ENCODE results near the gene CUL3. TPM values are rescaled to one million over a fixed set of nuclear protein-coding genes. Genes with fewer than 3 reads are reported as not detected.

CUL3 gene
- total RNA-seq, 1 experiment from 2014 or later = 114 TPM

DNA sequence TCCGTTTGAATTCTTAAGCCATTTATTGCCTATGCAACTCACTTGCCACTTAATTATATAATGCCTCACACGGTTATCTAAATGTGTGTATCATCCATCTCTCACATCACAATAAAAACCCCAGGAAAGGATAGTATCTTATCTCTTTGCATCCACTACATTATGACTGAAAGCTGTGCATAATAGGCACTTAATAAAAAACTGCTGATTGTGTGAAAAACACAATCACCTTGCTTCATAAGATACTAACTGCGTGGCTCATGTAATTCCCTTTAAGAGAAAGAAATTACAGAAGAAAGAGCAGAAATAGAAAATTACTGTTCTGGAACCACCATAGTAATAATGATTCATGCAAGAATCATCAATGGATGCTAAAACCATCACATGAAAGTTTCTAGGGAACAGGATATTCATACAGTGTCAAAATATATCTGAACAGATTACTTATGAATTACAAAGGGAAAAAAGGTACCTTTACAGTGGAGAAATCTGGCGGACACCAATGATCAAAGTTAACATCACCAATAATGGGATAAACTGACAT, 29.3 kb downstream of the CUL3 start:
- no peak overlapping the region for H2BK5ac ChIP-seq (ENCODE audit: insufficient read length, low read length)
- WGBS (ENCODE audit: extremely low coverage, insufficient read length, low lambda C conversion rate) = 100% methylated on average over 1 of the region's 4 CpGs
- no peak overlapping the region for H3K14ac ChIP-seq (ENCODE audit: insufficient read depth, low read length)
- H3K23me2 ChIP-seq (ENCODE audit: insufficient read length, low read depth, low read length, poor library complexity, severe bottlenecking) = no peaks in the 10 kb centered on the region
- H3K56ac ChIP-seq (ENCODE audit: insufficient read length, low read depth, low read length) = no peak overlapping the region
- H3K9me3 Mint-ChIP-seq = no peaks in the 10 kb centered on the region
- H3K4me2 ChIP-seq (ENCODE audit: insufficient read depth, insufficient read length, low read length) = no peak overlapping the region
- H2AK5ac ChIP-seq (ENCODE audit: insufficient read length, low read length) = no peak overlapping the region
- H3K79me2 ChIP-seq (ENCODE audit: insufficient read depth, low read length) = peaks cover 23% of the 10 kb centered on the region
- H2BK20ac ChIP-seq (ENCODE audit: low read depth, low read length, poor library complexity, severe bottlenecking) = no peak overlapping the region
- H3T11ph ChIP-seq (ENCODE audit: low read length) = no peak overlapping the region
- H3K9me3 ChIP-seq (ENCODE audit: control insufficient read depth, low read depth, low read length) = no peaks in the 10 kb centered on the region
- no peak overlapping the region for H4K8ac ChIP-seq (replicated peaks; ENCODE audit: insufficient read length, low read depth, low read length)
- no peaks in the 10 kb centered on the region for H4K20me1 ChIP-seq (ENCODE audit: control insufficient read depth, insufficient read depth, insufficient read length)
- peaks cover 8% of the 10 kb centered on the region for H3K79me1 ChIP-seq (ENCODE audit: insufficient read depth, low read depth, low read length, poor library complexity, severe bottlenecking)
- no peak overlapping the region; a peak in 1 of 7 replicates for H3K27ac Mint-ChIP-seq
- no peak overlapping the region for H2BK120ac ChIP-seq (ENCODE audit: low read depth, low read length, poor library complexity, severe bottlenecking)
- H3K18ac ChIP-seq (ENCODE audit: insufficient read length, low read depth, low read length) = no peak overlapping the region
- no peak overlapping the region for H3K23ac ChIP-seq (ENCODE audit: insufficient read length, low read depth, low read length)
- H4K91ac ChIP-seq (ENCODE audit: insufficient read length, low read depth, low read length) = no peak overlapping the region
- no peak overlapping the region for H4K5ac ChIP-seq (ENCODE audit: insufficient read length, low read depth, low read length)
- peaks cover 9 to 13% of the 10 kb centered on the region in 2 experiments for H3K4me1 Mint-ChIP-seq
- no peak overlapping the region for H3K4ac ChIP-seq (ENCODE audit: low read depth, low read length)
- DNase-seq = no peak
- no peak overlapping the region for H2BK12ac ChIP-seq (ENCODE audit: insufficient read length, low read depth, low read length)
- H3K27me3 ChIP-seq (ENCODE audit: insufficient read depth, low read length) = no peaks in the 10 kb centered on the region
- no peak overlapping the region for H2BK15ac ChIP-seq (ENCODE audit: low read depth, low read length)
- H3K27me3 Mint-ChIP-seq (ENCODE audit: low read depth) = no peaks in the 10 kb centered on the region
- TF ChIP-seq, protein P1, sequence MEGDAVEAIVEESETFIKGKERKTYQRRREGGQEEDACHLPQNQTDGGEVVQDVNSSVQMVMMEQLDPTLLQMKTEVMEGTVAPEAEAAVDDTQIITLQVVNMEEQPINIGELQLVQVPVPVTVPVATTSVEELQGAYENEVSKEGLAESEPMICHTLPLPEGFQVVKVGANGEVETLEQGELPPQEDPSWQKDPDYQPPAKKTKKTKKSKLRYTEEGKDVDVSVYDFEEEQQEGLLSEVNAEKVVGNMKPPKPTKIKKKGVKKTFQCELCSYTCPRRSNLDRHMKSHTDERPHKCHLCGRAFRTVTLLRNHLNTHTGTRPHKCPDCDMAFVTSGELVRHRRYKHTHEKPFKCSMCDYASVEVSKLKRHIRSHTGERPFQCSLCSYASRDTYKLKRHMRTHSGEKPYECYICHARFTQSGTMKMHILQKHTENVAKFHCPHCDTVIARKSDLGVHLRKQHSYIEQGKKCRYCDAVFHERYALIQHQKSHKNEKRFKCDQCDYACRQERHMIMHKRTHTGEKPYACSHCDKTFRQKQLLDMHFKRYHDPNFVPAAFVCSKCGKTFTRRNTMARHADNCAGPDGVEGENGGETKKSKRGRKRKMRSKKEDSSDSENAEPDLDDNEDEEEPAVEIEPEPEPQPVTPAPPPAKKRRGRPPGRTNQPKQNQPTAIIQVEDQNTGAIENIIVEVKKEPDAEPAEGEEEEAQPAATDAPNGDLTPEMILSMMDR (conservative IDR thresholded peaks at IDR 0.05) = no peak
- no peak overlapping the region for H3K4me3 Mint-ChIP-seq
- no peak overlapping the region for H2AFZ ChIP-seq (ENCODE audit: low read length)
- no peak overlapping the region for H3K27ac ChIP-seq (ENCODE audit: insufficient read length, low read depth, low read length)
- H3K9ac ChIP-seq (ENCODE audit: extremely low read depth, insufficient read length, low read length) = no peak overlapping the region
- peaks cover 0 to 5% (median 3%) of the 10 kb centered on the region in 3 experiments; a peak in 3 of 7 replicates for H3K36me3 Mint-ChIP-seq (ENCODE audit: insufficient read depth in 1 of 3, low read depth in 3 of 3)
- peaks cover 2% of the 10 kb centered on the region; the same call in 1 of the 2 replicates for H3K4me1 ChIP-seq (ENCODE audit: insufficient read depth, low read length)

All from H9 (cell line).